Testis (tissue), 2 donors: ENCODE measurements around the gene TOMM7.

Source experiments
- POLR2A ChIP-seq: fragments of 450-650 bp; IDR thresholded peaks from one replicate; pipeline ENCODE4 v1.6.1; 2017; ENCODE audit warnings: antibody characterized with exemption, mild to moderate bottlenecking, moderate library complexity
- TF ChIP-seq, protein P1 (sequence below), 3 experiments: fragments of 450-650 bp in 2 of 3; fragments of 200-600 bp in 1 of 3; sonication (generic) in 1 of 3; IDR thresholded peaks; one replicate each; pipeline ENCODE4 v1.5.1; 2016 to 2019; ENCODE audit warnings: antibody characterized with exemption in 3 of 3, mild to moderate bottlenecking in 2 of 3, moderate library complexity in 1 of 3

DNA sequence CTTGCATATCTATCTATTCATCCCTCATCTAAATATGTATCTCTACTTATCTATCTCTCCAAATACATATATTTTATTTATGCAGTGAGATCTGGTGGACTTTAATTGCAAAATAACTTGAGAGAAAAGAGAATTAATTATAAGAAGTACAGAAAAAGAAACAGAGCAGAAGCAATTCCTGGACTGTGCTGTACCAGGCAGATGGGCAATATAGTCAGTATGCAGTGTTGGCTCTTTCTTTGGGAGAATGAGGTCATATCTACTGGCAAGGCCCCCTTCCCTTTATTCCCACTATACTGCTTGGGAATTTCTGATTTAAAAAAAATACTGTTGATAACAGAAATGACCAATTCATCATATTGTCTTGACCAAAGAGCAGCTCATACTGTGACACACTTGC, 49.0 kb upstream of the TOMM7 start:
- TF ChIP-seq POLR2A = no peak
- TF ChIP-seq, protein P1, sequence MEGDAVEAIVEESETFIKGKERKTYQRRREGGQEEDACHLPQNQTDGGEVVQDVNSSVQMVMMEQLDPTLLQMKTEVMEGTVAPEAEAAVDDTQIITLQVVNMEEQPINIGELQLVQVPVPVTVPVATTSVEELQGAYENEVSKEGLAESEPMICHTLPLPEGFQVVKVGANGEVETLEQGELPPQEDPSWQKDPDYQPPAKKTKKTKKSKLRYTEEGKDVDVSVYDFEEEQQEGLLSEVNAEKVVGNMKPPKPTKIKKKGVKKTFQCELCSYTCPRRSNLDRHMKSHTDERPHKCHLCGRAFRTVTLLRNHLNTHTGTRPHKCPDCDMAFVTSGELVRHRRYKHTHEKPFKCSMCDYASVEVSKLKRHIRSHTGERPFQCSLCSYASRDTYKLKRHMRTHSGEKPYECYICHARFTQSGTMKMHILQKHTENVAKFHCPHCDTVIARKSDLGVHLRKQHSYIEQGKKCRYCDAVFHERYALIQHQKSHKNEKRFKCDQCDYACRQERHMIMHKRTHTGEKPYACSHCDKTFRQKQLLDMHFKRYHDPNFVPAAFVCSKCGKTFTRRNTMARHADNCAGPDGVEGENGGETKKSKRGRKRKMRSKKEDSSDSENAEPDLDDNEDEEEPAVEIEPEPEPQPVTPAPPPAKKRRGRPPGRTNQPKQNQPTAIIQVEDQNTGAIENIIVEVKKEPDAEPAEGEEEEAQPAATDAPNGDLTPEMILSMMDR (IDR thresholded peaks at IDR 0.05) = no peak
